NCI-H1930 (cell line): ENCODE results near the gene ARID1A.

Experiments
- DNase-seq, 2 experiments: peaks; one replicate each; lab custom pipeline; 2025; lab: John Stamatoyannopoulos, UW

Gene ARID1A

GRCh38 chr1:26761217-26761616 is 65.4 kb downstream of the ARID1A start:
- DNase-seq: no peak

- no peak for DNase-seq
These were observed 71.9 kb downstream of the ARID1A start for GRCh38 chr1:26767714-26768113.

- DNase-seq: no peak
These were observed 72.9 kb downstream of the ARID1A start for GRCh38 chr1:26768755-26769154.

GRCh38 chr1:26771285-26771642 is 75.4 kb downstream of the ARID1A start:
- no peak for DNase-seq

- no peak for DNase-seq
These were observed 76.0 kb downstream of the ARID1A start for GRCh38 chr1:26771643-26772321.

GRCh38 chr1:26772687-26773086 is 76.9 kb downstream of the ARID1A start:
- DNase-seq: no peak

GRCh38 chr1:26774462-26774861 is 78.6 kb downstream of the ARID1A start:
- no peak for DNase-seq

GRCh38 chr1:26775666-26776065 is 79.9 kb downstream of the ARID1A start:
- DNase-seq: no peak

- DNase-seq: no peak
These were observed 83.4 kb downstream of the ARID1A start for GRCh38 chr1:26779098-26779668.

- DNase-seq: no peak
These were observed 84.6 kb downstream of the ARID1A start for GRCh38 chr1:26780344-26780957.

GRCh38 chr1:26781206-26781825 is 85.5 kb downstream of the ARID1A start:
- DNase-seq: no peak

- DNase-seq: no peak
These were observed 86.9 kb downstream of the ARID1A start for GRCh38 chr1:26782521-26783212.

GRCh38 chr1:26783646-26784022 is 87.8 kb downstream of the ARID1A start:
- DNase-seq: no peak

- no peak for DNase-seq
These were observed 88.4 kb downstream of the ARID1A start for GRCh38 chr1:26784023-26784871.

- no peak for DNase-seq
These were observed 89.1 kb downstream of the ARID1A start for GRCh38 chr1:26784886-26785285.

GRCh38 chr1:26785611-26786436 is 90.0 kb downstream of the ARID1A start:
- no peak for DNase-seq

GRCh38 chr1:26786437-26787380 is 90.9 kb downstream of the ARID1A start:
- peak in 1 of 2 experiments; percentile 14 for DNase-seq

- no peak for DNase-seq
These were observed 91.5 kb downstream of the ARID1A start for GRCh38 chr1:26787381-26787705.

GRCh38 chr1:26787706-26788514 is 92.1 kb downstream of the ARID1A start, which contains the start of gene PIGV:
Gene PIGV (plus strand): TSS chr1:26787950. CDS start chr1:26790816, 2,866 bp downstream.
- peak; percentile 88 to 89 for DNase-seq
